Fibroblast of villous mesenchyme (primary cell): ENCODE data around the gene KLK11. TPM values are rescaled to one million over a fixed set of nuclear protein-coding genes. Genes with fewer than 3 reads are reported as not detected.

Experiments used
- DNase-seq: peaks from one replicate; pipeline ENCODE4 v3.0.0-alpha.2; 2010; ENCODE audit warnings: low read depth
- H3K4me3 ChIP-seq: 2 replicates; pipeline ENCODE4 v1.5.1; 2011; ENCODE audit warnings: low read depth, mild to moderate bottlenecking, low read length
- CTCF ChIP-seq: IDR thresholded peaks from 2 replicates; pipeline ENCODE4 v1.5.1; 2012; ENCODE audit warnings: low read depth, mild to moderate bottlenecking, low read length; ENCODE audit not compliant: insufficient read depth
- total RNA-seq: library from RNA; depleted of rRNA; stranded (reverse); fragments of >200 nt; gene quantifications from 2 replicates; pipeline ENCODE4 v1.2.3, GENCODE V29; 2012

Gene KLK11
- total RNA-seq, 1 donor: not detected

GRCh38 chr19:51024924-51025323 is 1.5 kb downstream of the KLK11 start:
- no peak for TF ChIP-seq CTCF
- no peak overlapping the region for H3K4me3 ChIP-seq
- no peak for DNase-seq

GRCh38 chr19:51023946-51024345 is 2.5 kb downstream of the KLK11 start:
- no peak for DNase-seq
- TF ChIP-seq CTCF: no peak
- no peak overlapping the region for H3K4me3 ChIP-seq

GRCh38 chr19:51022526-51022925 is 3.9 kb downstream of the KLK11 start:
- TF ChIP-seq CTCF: no peak
- H3K4me3 ChIP-seq: no peak overlapping the region
- no peak for DNase-seq

GRCh38 chr19:51020988-51021651 is 5.3 kb downstream of the KLK11 start:
- peak; percentile 60 for DNase-seq

GRCh38 chr19:51019544-51019925 is 6.9 kb downstream of the KLK11 start, which contains the start of gene KLK10:
Gene KLK10 (minus strand): TSS chr19:51019709. CDS start chr19:51019130, 579 bp downstream.
- no peak for DNase-seq
- H3K4me3 ChIP-seq: no peak within 1 kb of the TSS
- TF ChIP-seq CTCF: no peak

More at GRCh38 chr19:51020988-51021651, 5.3 kb downstream of the KLK11 start:
- H3K4me3 ChIP-seq: no peak overlapping the region
- TF ChIP-seq CTCF: peak; percentile 64

- no peak for DNase-seq
- TF ChIP-seq CTCF: no peak
- no peak overlapping the region for H3K4me3 ChIP-seq
These were observed 7.5 kb downstream of the KLK11 start for GRCh38 chr19:51018745-51019543.
